SK-N-SH (cell line): ENCODE measurements around the gene ARHGDIA. TPM values are rescaled to one million over a fixed set of nuclear protein-coding genes. Genes with fewer than 3 reads are reported as not detected.

Experiments used
- CTCF ChIA-PET: fragments of 300-600, 350-600 bp; formaldehyde crosslinking; extraction: SDS; loops from one replicate; lab custom pipeline; 2021; lab: Yijun Ruan, JAX
- POLR2A ChIA-PET: fragments of 350-600 bp; sonication (Branson Sonifier 250); formaldehyde crosslinking; extraction: SDS; loops from one replicate; lab custom pipeline; 2020; ENCODE audit warnings: antibody characterized with exemption, inconsistent platforms; lab: Yijun Ruan, JAX
- DNase-seq: peaks from one replicate; pipeline ENCODE4 v3.0.0; 2012
- H2AFZ ChIP-seq: fragments of 200-600 bp; sonication (generic); 2 replicates; pipeline ENCODE4 v1.8.1; 2016; ENCODE audit warnings: antibody characterized with exemption, mild to moderate bottlenecking, low read depth
- H3F3A ChIP-seq: fragments of 200-600 bp; sonication (generic); replicated peaks from 2 replicates; pipeline ENCODE3; 2016; ENCODE audit warnings: antibody characterized with exemption, mild to moderate bottlenecking; ENCODE audit not compliant: insufficient read depth
- H3K27ac ChIP-seq, 2 experiments: fragments of 200-500 bp in 1 of 2; fragments of 200-600 bp in 1 of 2; sonication (Bioruptor generic) in 1 of 2; sonication (generic), shearing (Covaris generic) in 1 of 2; 2 replicates each; pipeline versions ENCODE4 v1.5.1 to v1.6.1; 2014 to 2016; ENCODE audit warnings: low read depth in 2 of 2, inconsistent platforms in 1 of 2, low read length in 1 of 2, mild to moderate bottlenecking in 1 of 2, mixed read lengths in 1 of 2
- H3K27me3 ChIP-seq: fragments of 200-600 bp; sonication (generic), shearing (Covaris generic); 2 replicates; pipeline ENCODE4 v1.6.1; 2016; ENCODE audit warnings: mixed run types; ENCODE audit not compliant: insufficient read depth
- H3K36me3 ChIP-seq, 2 experiments: fragments of 200-500 bp in 1 of 2; fragments of 200-600 bp in 1 of 2; sonication (Bioruptor generic) in 1 of 2; sonication (generic) in 1 of 2; replicated peaks in 1 of 2; 2 replicates each; pipeline versions ENCODE3 to v1.5.1; 2014 to 2016; ENCODE audit warnings: low read length in 1 of 2, mild to moderate bottlenecking in 1 of 2; ENCODE audit not compliant: insufficient read depth in 2 of 2, control insufficient read depth in 1 of 2
- H3K4me1 ChIP-seq, 2 experiments: fragments of 200-500 bp in 1 of 2; fragments of 200-600 bp in 1 of 2; sonication (Bioruptor generic) in 1 of 2; sonication (generic), shearing (Covaris generic) in 1 of 2; 2 replicates each; pipeline versions ENCODE4 v1.5.1 to v1.6.1; 2014 to 2016; ENCODE audit warnings: low read depth in 1 of 2, low read length in 1 of 2, mixed run types in 1 of 2; ENCODE audit not compliant: insufficient read depth in 2 of 2, control insufficient read depth in 1 of 2
- H3K4me2 ChIP-seq: fragments of 200-600 bp; sonication (generic), shearing (Covaris generic); 2 replicates; pipeline ENCODE4 v1.6.1; 2017; ENCODE audit warnings: mixed run types
- H3K4me3 ChIP-seq, 2 experiments: fragments of 200-500 bp in 1 of 2; fragments of 200-600 bp in 1 of 2; sonication (Bioruptor generic) in 1 of 2; sonication (generic), shearing (Covaris generic) in 1 of 2; 2 replicates each; pipeline versions ENCODE4 v1.5.1 to v1.8.1; 2014 to 2016; ENCODE audit warnings: low read depth in 2 of 2, inconsistent platforms in 1 of 2, low read length in 1 of 2, mild to moderate bottlenecking in 1 of 2, mixed read lengths in 1 of 2, moderate library complexity in 1 of 2
- H3K79me2 ChIP-seq: fragments of 200-600 bp; sonication (generic); 2 replicates; pipeline ENCODE4 v1.8.1; 2017; ENCODE audit warnings: mild to moderate bottlenecking; ENCODE audit not compliant: insufficient read depth
- H3K9ac ChIP-seq: fragments of 200-600 bp; sonication (generic); 2 replicates; pipeline ENCODE4 v1.6.1; 2017; ENCODE audit warnings: mixed run types
- H3K9me2 ChIP-seq: fragments of 200-600 bp; sonication (generic); 2 replicates; pipeline ENCODE4 v1.6.1; 2017; ENCODE audit warnings: mixed run types
- H3K9me3 ChIP-seq: fragments of 200-600 bp; sonication (generic); 2 replicates; pipeline ENCODE4 v1.6.1; 2017; ENCODE audit warnings: mixed run types, mild to moderate bottlenecking, moderate library complexity
- H4K20me1 ChIP-seq: fragments of 200-600 bp; sonication (generic); 2 replicates; pipeline ENCODE4 v1.6.1; 2017; ENCODE audit warnings: mild to moderate bottlenecking, mixed run types; ENCODE audit not compliant: insufficient read depth
- ELF1 ChIP-seq: IDR thresholded peaks from 2 replicates; pipeline ENCODE4 v1.4.0; 2012
- FOSL2 ChIP-seq: IDR thresholded peaks from 2 replicates; pipeline ENCODE4 v1.4.0; 2012; ENCODE audit warnings: low read depth, mild to moderate bottlenecking, moderate library complexity, borderline replicate concordance
- GABPA ChIP-seq: IDR thresholded peaks from 2 replicates; pipeline ENCODE4 v1.4.0; 2012; ENCODE audit warnings: low read depth, mild to moderate bottlenecking
- JUND ChIP-seq: IDR thresholded peaks from 2 replicates; pipeline ENCODE4 v1.4.0; 2012
- MAX ChIP-seq: IDR thresholded peaks from 2 replicates; pipeline ENCODE4 v1.4.0; 2012; ENCODE audit warnings: low read depth
- MEF2A ChIP-seq: IDR thresholded peaks from 2 replicates; pipeline ENCODE4 v1.4.0; 2012; ENCODE audit warnings: low read depth, borderline replicate concordance
- MXI1 ChIP-seq: IDR thresholded peaks from 2 replicates; pipeline ENCODE4 v1.6.1; 2012; ENCODE audit warnings: mild to moderate bottlenecking, low read depth, low read length, improper control_type of control experiment
- NRF1 ChIP-seq: IDR thresholded peaks from 2 replicates; pipeline ENCODE4 v1.6.1; 2012; ENCODE audit warnings: low read depth, mild to moderate bottlenecking, low read length
- PBX3 ChIP-seq: IDR thresholded peaks from 2 replicates; pipeline ENCODE4; 2012
- RAD21 ChIP-seq: IDR thresholded peaks from 2 replicates; pipeline ENCODE4 v1.6.1; 2012; ENCODE audit warnings: mild to moderate bottlenecking, low read length
- RCOR1 ChIP-seq: fragments of 150-350 bp; IDR thresholded peaks from 2 replicates; pipeline ENCODE4 v1.6.1; 2017; ENCODE audit warnings: antibody characterized with exemption, low read length
- RFX5 ChIP-seq: IDR thresholded peaks from 2 replicates; pipeline ENCODE4 v1.6.1; 2012; ENCODE audit warnings: mild to moderate bottlenecking, improper control_type of control experiment, low read length
- SMC3 ChIP-seq: IDR thresholded peaks from 2 replicates; pipeline ENCODE4 v1.6.1; 2012; ENCODE audit warnings: low read depth, low read length, improper control_type of control experiment
- WGBS: methylation state at CpG from one replicate; pipeline ENCODE4 v1.1.6; 2017; ENCODE audit warnings: low lambda C conversion rate; 5-methylcytosine and 5-hydroxymethylcytosine counted together
- polyA plus RNA-seq, 3 experiments: library from polyadenylated mRNA; depleted of rRNA; stranded (reverse); fragments of >200 nt; gene quantifications; 2 replicates each; pipeline ENCODE4 v1.2.3, GENCODE V29; 2012

The ARHGDIA gene
- polyA plus RNA-seq, 1 of the 3 experiments (the other 2 are of a cell fraction) = 385 TPM

GRCh38 chr17:81839301-81839700 is 31.8 kb downstream of the ARHGDIA start:
- no peak overlapping the region for H2AFZ ChIP-seq
- peaks cover 2 to 17% of the 10 kb centered on the region in 2 experiments for H3K36me3 ChIP-seq
- TF ChIP-seq MAX = no peak
- TF ChIP-seq GABPA = no peak
- no peak for TF ChIP-seq SMC3
- H3K9me2 ChIP-seq = no peaks in the 10 kb centered on the region
- 85% methylated on average over 15 of the region's 15 CpGs for WGBS
- peaks cover 0 to 4% of the 10 kb centered on the region in 2 experiments; a peak in 1 of 4 replicates for H3K4me1 ChIP-seq
- POLR2A ChIA-PET = no interaction called here
- CTCF ChIA-PET = interaction anchor here (1.2 to 3.4 kb wide), 5 partner anchors 8 to 104 kb away, joined by 3 to 8 read pairs (median 4); no protein-coding TSS in a partner anchor
- no peaks in the 10 kb centered on the region for H3K9me3 ChIP-seq
- H3K4me3 ChIP-seq = no peak overlapping the region
- H3K4me2 ChIP-seq = no peak overlapping the region
- DNase-seq = no peak
- no peak overlapping the region for H3K27ac ChIP-seq
- H4K20me1 ChIP-seq = no peaks in the 10 kb centered on the region; the same call in 1 of the 2 replicates
- peaks cover 18% of the 10 kb centered on the region for H3F3A ChIP-seq
- H3K27me3 ChIP-seq = no peaks in the 10 kb centered on the region
- H3K9ac ChIP-seq = no peak overlapping the region
- H3K79me2 ChIP-seq = peaks cover under 1% of the 10 kb centered on the region; the same call in 1 of the 2 replicates

GRCh38 chr17:81838753-81839255 is 32.3 kb downstream of the ARHGDIA start:
- Histone ChIP-seq H3K36me3 (peaks cover 0 to 12% of the 10 kb centered on the region in 2 experiments), H3K4me2 (no peak overlapping the region), H2AFZ (no peak overlapping the region), H3K27me3 (no peaks in the 10 kb centered on the region), H3K9me2 (no peaks in the 10 kb centered on the region), H3K9me3 (no peaks in the 10 kb centered on the region), H3K4me3 (no peak overlapping the region), H3K79me2 (peaks cover 5% of the 10 kb centered on the region; the same call in 1 of the 2 replicates), H3F3A (peaks cover 18% of the 10 kb centered on the region), H3K4me1 (peaks cover 0 to 9% of the 10 kb centered on the region in 2 experiments; a peak in 1 of 4 replicates), H4K20me1 (no peaks in the 10 kb centered on the region; the same call in 1 of the 2 replicates), H3K27ac (no peak overlapping the region), H3K9ac (no peak overlapping the region)
- DNase-seq = no peak
- TF ChIP-seq RAD21 (no peak), RCOR1 (no peak), RFX5 (no peak), MXI1 (no peak), NRF1 (no peak)
- ChIA-PET POLR2A (no interaction called here), CTCF (interaction anchor here (1.2 to 3.4 kb wide), 5 partner anchors 9 to 103 kb away, joined by 3 to 8 read pairs (median 4); no protein-coding TSS in a partner anchor)
- 61% methylated on average over 17 of the region's 17 CpGs for WGBS

- Histone ChIP-seq H3K4me2 (no peak overlapping the region), H3K4me1 (peaks cover 0 to 10% of the 10 kb centered on the region in 2 experiments; a peak in 1 of 4 replicates), H3K79me2 (peaks cover 13% of the 10 kb centered on the region), H3K27me3 (no peaks in the 10 kb centered on the region), H3K9me3 (no peaks in the 10 kb centered on the region), H4K20me1 (no peaks in the 10 kb centered on the region), H3K4me3 (no peak overlapping the region), H3K9me2 (no peaks in the 10 kb centered on the region), H2AFZ (no peak overlapping the region), H3F3A (peaks cover 12% of the 10 kb centered on the region), H3K27ac (no peak overlapping the region), H3K9ac (no peak overlapping the region), H3K36me3 (peaks cover 0 to under 1% of the 10 kb centered on the region in 2 experiments)
- WGBS = 76% methylated on average over 9 of the region's 9 CpGs
- no peak for DNase-seq
- POLR2A ChIA-PET = no interaction called here
- CTCF ChIA-PET = interaction anchor here (1.0 to 2.0 kb wide), 2 partner anchors 17 to 30 kb away, joined by 3 to 6 read pairs; no protein-coding TSS in a partner anchor
- TF ChIP-seq ELF1 (no peak), RFX5 (no peak), MXI1 (no peak), JUND (no peak), MEF2A (no peak), PBX3 (peak; percentile 41), FOSL2 (no peak)
Observed at GRCh38 chr17:81837641-81838040, 33.5 kb downstream of the ARHGDIA start.
